C4-2B (cell line): Measurements from ENCODE around the gene FBRS.

Experiments used
- CTCF ChIP-seq: fragments of 450-650 bp; conservative IDR thresholded peaks from 2 replicates; pipeline ENCODE4 v1.5.1; 2017; ENCODE audit warnings: mild to moderate bottlenecking
- ZFX ChIP-seq: fragments of 450-650 bp; IDR thresholded peaks from 2 replicates; pipeline ENCODE4 v1.6.1; 2017

DNA sequence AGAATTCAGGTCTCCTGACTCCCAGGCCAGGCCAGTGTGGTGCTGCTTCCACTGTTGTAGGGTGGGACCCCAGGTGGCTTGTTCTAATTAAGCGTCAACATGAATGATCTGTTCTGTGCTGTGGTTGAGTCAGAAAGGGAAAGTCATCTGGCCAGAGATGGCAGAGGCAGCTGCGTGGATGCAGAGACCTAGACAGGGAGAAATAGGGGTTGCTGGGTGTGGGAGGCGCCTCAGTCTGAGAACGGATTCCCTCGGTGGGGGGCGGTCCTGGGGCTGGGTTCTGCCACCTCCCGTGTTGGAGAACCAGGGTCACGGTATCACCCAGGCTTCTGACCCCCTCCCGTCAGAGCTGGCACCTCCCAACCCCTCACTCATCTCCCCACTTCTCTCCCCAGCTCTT is 5.6 kb downstream of the FBRS start:
- no peak for TF ChIP-seq CTCF
- no peak for TF ChIP-seq ZFX
